Nephron (organoid): ENCODE data around the gene LIPC.

Source experiments
- H3K27ac Mint-ChIP-seq, 3 experiments: 2 replicates each; pipeline ENCODE4 v1.8.0; 2020; ENCODE audit warnings: mixed read lengths in 3 of 3, mild to moderate bottlenecking in 2 of 3, moderate library complexity in 1 of 3
- H3K27me3 Mint-ChIP-seq: 2 replicates; pipeline ENCODE4 v1.8.0; 2021; ENCODE audit warnings: low read depth, mild to moderate bottlenecking, moderate library complexity, mixed read lengths
- H3K36me3 Mint-ChIP-seq: 2 replicates; pipeline ENCODE4 v1.8.0; 2020; ENCODE audit warnings: low read depth, mixed read lengths
- H3K4me1 Mint-ChIP-seq: 2 replicates; pipeline ENCODE4 v1.8.0; 2020; ENCODE audit warnings: mixed read lengths
- H3K4me3 Mint-ChIP-seq, 3 experiments: 2 replicates each; pipeline ENCODE4 v1.8.0; 2020; ENCODE audit warnings: mild to moderate bottlenecking in 3 of 3, mixed read lengths in 3 of 3, moderate library complexity in 2 of 3
- H3K9me3 Mint-ChIP-seq: 2 replicates; pipeline ENCODE4 v1.8.0; 2020; ENCODE audit warnings: mixed read lengths
- CTCF ChIP-seq, 3 experiments: fragments of 200-600 bp; sonication (generic); IDR thresholded peaks; one replicate each; pipeline ENCODE4 v1.5.0; 2021; ENCODE audit warnings: antibody characterized with exemption in 3 of 3; ENCODE audit not compliant: unreplicated experiment in 3 of 3

The LIPC gene

GRCh38 chr15:58476525-58477162 is 44.9 kb downstream of the LIPC start:
- peaks cover 60% of the 10 kb centered on the region for H3K4me1 Mint-ChIP-seq
- H3K27ac Mint-ChIP-seq, result peak overlapping the region; percentile 18 to 79 (median 78)

GRCh38 chr15:58477170-58477569 is 45.4 kb downstream of the LIPC start:
- H3K27me3 Mint-ChIP-seq, result peaks cover 3% of the 10 kb centered on the region
- H3K9me3 Mint-ChIP-seq, result no peaks in the 10 kb centered on the region
- no peak for TF ChIP-seq CTCF (IDR thresholded peaks at IDR 0.05; ENCODE audit: unreplicated experiment in 3 of 3)
- no peaks in the 10 kb centered on the region for H3K36me3 Mint-ChIP-seq
- peak overlapping the region; percentile 18 to 78 (median 48) for H3K27ac Mint-ChIP-seq
- H3K4me3 Mint-ChIP-seq, result no peak overlapping the region
- peaks cover 60% of the 10 kb centered on the region for H3K4me1 Mint-ChIP-seq

More at GRCh38 chr15:58476525-58477162, 44.9 kb downstream of the LIPC start:
- Mint-ChIP-seq H3K4me3 (no peak overlapping the region), H3K27me3 (peaks cover 3% of the 10 kb centered on the region), H3K36me3 (no peaks in the 10 kb centered on the region), H3K9me3 (no peaks in the 10 kb centered on the region)
- no peak for TF ChIP-seq CTCF (IDR thresholded peaks at IDR 0.05; ENCODE audit: unreplicated experiment in 3 of 3)

GRCh38 chr15:58478035-58478434 is 46.2 kb downstream of the LIPC start:
- Mint-ChIP-seq H3K27me3 (peaks cover 3% of the 10 kb centered on the region), H3K4me3 (no peak overlapping the region), H3K9me3 (no peaks in the 10 kb centered on the region), H3K4me1 (peaks cover 57% of the 10 kb centered on the region), H3K36me3 (no peaks in the 10 kb centered on the region), H3K27ac (peak overlapping the region; percentile 44 to 78 (median 48))
- no peak for TF ChIP-seq CTCF (IDR thresholded peaks at IDR 0.05; ENCODE audit: unreplicated experiment in 3 of 3)

- H3K27ac Mint-ChIP-seq, result peak overlapping the region in 2 of 3 experiments; percentile 19 to 86
- no peak for TF ChIP-seq CTCF (IDR thresholded peaks at IDR 0.05; ENCODE audit: unreplicated experiment in 3 of 3)
- H3K4me1 Mint-ChIP-seq, result peaks cover 57% of the 10 kb centered on the region
- H3K27me3 Mint-ChIP-seq, result peaks cover 3% of the 10 kb centered on the region
- H3K4me3 Mint-ChIP-seq, result no peak overlapping the region
- no peaks in the 10 kb centered on the region for H3K36me3 Mint-ChIP-seq
- no peaks in the 10 kb centered on the region for H3K9me3 Mint-ChIP-seq
Observed at GRCh38 chr15:58478579-58478978, 46.8 kb downstream of the LIPC start.

GRCh38 chr15:58479941-58480340 is 48.1 kb downstream of the LIPC start:
- Mint-ChIP-seq H3K27ac (peak overlapping the region; percentile 62 to 86 (median 85)), H3K36me3 (no peaks in the 10 kb centered on the region), H3K4me1 (peaks cover 61% of the 10 kb centered on the region), H3K27me3 (peaks cover 2% of the 10 kb centered on the region), H3K4me3 (no peak overlapping the region), H3K9me3 (no peaks in the 10 kb centered on the region)
- no peak for TF ChIP-seq CTCF (IDR thresholded peaks at IDR 0.05; ENCODE audit: unreplicated experiment in 3 of 3)

- Mint-ChIP-seq H3K4me3 (no peak overlapping the region), H3K36me3 (no peaks in the 10 kb centered on the region), H3K4me1 (peaks cover 40% of the 10 kb centered on the region), H3K27ac (peak overlapping the region; percentile 4 to 34 (median 13)), H3K27me3 (no peaks in the 10 kb centered on the region), H3K9me3 (no peaks in the 10 kb centered on the region)
- no peak for TF ChIP-seq CTCF (IDR thresholded peaks at IDR 0.05; ENCODE audit: unreplicated experiment in 3 of 3)
Observed at GRCh38 chr15:58483376-58483775, 51.6 kb downstream of the LIPC start.
